Amygdala (tissue), 56 donors: ENCODE data around the gene MPDU1.
"Not testable (repeated sequence)": the region's sequence is repeated elsewhere in the genome, so short reads cannot be mapped to it uniquely, and the experiment has no call there.

Source experiments
- DNase-seq, 56 donors: peaks; one replicate each; lab custom pipeline; 2025; lab: John Stamatoyannopoulos, UW

The MPDU1 gene

GRCh38 chr17:7579001-7579833 lies 4.4 kb upstream of the MPDU1 start, which contains the start of gene CD68:
Gene CD68, plus strand, starts transcription at chr17:7579638. Its CDS starts 40 bp downstream, at chr17:7579678.
- peak in 21 of 56 donors; percentile 17 to 67 (median 49) for DNase-seq

DNA sequence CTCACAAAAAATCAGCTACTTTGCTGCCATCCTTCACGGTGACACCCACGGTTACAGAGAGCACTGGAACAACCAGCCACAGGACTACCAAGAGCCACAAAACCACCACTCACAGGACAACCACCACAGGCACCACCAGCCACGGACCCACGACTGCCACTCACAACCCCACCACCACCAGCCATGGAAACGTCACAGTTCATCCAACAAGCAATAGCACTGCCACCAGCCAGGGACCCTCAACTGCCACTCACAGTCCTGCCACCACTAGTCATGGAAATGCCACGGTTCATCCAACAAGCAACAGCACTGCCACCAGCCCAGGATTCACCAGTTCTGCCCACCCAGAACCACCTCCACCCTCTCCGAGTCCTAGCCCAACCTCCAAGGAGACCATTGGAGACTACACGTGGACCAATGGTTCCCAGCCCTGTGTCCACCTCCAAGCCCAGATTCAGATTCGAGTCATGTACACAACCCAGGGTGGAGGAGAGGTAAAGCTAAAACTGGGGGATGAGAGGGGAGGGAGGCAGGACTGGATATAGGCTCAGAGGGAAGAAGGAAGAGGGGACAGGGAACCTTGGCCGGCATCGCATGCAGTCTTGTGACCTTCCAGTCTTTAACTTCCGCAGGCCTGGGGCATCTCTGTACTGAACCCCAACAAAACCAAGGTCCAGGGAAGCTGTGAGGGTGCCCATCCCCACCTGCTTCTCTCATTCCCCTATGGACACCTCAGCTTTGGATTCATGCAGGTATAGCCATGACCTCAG lies 3.6 kb upstream of the MPDU1 start:
- peak in 1 of 56 donors; percentile 20 for DNase-seq

- DNase-seq = no peak
Measured at GRCh38 chr17:7580604-7581575, 2.8 kb upstream of the MPDU1 start.

GRCh38 chr17:7582396-7583252 lies 1.0 kb upstream of the MPDU1 start:
- DNase-seq = no peak

DNA sequence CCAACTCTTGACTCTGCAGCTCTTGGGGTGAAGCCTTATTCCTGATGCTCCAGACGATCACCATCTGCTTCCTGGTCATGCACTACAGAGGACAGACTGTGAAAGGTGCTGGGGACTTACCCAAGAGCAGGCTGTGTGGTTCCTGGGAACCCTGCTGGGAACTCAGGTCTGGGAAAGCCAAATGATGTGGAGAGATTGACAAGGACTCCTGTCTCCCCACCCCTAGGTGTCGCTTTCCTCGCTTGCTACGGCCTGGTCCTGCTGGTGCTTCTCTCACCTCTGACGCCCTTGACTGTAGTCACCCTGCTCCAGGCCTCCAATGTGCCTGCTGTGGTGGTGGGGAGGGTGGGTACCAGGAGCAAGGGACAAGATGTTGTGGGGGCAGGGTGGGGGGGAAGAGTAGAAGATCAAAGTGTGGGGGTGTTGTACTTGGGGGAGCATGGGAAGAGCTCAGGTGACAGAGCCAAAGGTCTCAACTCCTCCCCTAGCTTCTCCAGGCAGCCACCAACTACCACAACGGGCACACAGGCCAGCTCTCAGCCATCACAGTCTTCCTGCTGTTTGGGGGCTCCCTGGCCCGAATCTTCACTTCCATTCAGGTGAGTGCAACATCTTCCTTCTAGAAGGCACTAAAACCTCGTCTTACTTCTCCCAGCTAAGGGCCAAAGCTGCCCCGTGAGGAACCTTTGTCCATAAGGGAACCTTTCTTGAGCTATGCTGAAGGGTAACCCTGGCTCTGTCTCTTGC lies 3.2 kb downstream of the MPDU1 start:
- no peak for DNase-seq

GRCh38 chr17:7587420-7588151 lies 3.9 kb downstream of the MPDU1 start:
- no peak for DNase-seq

DNA sequence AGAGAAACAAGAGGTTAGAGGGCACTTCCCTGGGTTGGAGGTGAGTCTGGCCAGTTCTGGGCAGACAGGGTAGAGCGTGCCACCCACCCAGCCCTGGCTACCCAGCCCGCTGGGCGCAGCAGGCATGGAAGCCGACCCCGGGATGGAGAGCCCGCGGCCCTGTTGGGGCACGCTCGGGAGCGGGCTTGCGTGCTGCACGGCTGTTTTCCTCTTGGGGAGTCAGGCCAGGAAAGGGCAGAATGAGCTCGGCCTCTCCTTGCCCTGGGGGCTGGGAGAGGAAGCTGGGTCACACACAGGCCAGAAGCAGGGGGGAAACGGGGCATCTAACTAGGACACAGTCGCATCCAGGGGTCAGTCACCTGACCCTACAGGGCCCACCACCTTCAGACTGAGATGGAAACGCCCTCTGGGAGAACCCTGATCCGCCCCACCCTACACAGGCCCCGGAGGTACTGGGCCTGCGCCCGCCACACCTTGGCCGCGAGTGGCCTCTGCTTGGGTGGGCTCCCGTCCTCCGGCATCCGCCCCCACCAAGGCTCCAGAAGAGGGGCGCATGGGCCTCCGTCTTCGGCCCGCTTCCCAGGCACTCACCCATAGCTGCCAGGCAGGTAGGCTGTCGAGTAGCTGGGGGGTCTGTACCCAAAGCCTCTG lies 5.0 kb downstream of the MPDU1 start:
- DNase-seq = no peak

DNA sequence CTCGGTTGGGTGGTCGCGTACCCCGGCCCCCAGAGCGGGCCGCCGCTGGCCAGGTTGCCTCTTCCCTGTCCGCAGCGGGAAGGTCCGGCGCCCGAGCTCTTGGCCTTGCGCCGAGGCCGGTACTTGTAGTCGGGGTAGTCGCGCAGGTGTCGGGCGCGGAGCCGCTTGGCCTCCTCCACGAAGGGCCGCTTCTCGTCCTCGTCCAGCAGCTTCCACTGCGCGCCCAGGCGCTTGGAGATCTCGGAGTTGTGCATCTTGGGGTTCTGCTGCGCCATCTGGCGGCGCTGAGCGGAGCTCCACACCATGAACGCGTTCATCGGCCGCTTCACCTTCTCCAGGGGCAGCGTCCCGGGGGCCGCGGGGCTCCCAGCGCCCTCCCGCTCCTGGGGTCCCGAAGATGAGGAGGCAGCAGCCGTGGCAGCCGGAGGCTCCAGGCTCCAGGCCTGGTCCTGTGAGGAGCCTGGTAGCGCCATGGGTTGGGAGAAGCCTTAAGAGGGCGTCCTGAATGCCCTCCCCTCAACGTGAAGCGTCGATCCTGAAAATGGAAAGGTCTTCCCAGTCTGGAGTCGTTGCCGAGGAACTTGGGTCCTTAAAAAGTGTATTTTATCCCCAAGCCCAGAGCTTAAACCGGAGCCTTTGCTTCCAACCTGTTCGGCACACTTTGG lies 5.7 kb downstream of the MPDU1 start:
- peak in 49 of 56 donors; percentile 29 to 90 (median 64) for DNase-seq

DNA sequence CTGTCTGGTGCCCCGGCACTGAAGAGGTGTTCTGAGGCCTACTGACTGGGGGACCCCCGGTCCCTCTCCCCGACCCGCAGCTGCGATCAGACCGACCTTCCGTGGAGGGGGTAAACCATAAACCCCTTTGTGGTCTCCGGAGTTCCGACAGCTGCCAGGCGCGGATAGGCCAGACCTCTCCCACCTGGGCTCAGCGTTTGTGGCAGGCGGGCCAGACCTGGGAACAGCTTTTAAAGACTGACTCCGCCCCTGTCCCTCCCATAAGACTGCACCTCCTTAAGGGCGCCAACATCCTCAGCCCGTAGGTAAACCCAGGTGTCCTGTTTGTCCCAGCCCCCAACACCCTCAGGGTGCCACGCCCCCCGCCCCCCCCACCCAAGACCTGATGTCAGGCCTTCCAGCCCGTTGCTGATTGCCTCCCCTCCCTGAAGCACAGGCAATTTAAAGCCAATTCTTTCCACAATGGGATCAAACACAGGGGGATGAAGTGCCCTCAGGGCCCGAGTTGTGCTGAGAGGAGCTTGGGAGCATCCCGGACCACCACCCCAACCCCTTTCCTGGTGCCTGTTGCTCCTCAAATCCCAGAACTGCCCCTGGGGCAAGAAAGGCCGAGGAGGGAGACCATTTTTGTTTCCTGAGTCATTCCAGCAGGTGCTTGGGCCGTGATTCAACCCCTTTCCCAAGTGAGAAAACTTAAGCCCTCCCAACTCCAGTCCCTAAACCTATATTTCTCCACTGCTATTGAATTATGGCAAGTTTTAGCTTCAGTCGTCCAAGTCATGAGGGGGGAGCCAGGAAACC lies 6.4 kb downstream of the MPDU1 start, which contains the start of gene SOX15:
Gene SOX15 (minus strand): TSS at position 204 of the 801 bp plus-strand sequence. CDS start 418 bp downstream, outside the sequence.
- DNase-seq = no peak

- no peak for DNase-seq
Measured at GRCh38 chr17:7590743-7591142, 7.1 kb downstream of the MPDU1 start.

- no peak for DNase-seq
Measured at GRCh38 chr17:7591596-7591995, 7.9 kb downstream of the MPDU1 start.

- no peak for DNase-seq
Measured at GRCh38 chr17:7592422-7593021, 8.9 kb downstream of the MPDU1 start.

DNA sequence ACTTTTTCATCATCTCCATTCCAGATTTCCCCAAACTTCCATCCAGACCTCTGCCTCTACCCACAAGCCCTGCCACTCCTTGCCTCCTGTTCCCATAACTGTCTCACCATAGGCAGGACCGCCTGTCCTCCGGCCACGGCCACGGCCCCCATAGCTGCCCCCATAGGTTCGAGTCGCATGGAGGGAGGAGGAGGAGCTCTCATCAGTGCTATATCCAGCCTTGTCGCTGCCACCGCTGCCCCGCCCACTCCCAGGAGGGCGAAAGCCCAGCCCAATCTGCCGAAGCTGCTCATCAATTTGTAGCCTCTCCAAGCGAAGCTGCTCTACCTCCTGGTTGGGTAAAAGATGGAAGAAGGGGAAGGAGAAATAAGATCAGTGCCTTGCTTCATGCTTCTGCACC lies 9.6 kb downstream of the MPDU1 start:
- no peak for DNase-seq

- DNase-seq = not testable (repeated sequence)
Measured at GRCh38 chr17:7597561-7597960, 13.9 kb downstream of the MPDU1 start.

- no peak for DNase-seq
Measured at GRCh38 chr17:7606280-7606679, 22.6 kb downstream of the MPDU1 start.

DNA sequence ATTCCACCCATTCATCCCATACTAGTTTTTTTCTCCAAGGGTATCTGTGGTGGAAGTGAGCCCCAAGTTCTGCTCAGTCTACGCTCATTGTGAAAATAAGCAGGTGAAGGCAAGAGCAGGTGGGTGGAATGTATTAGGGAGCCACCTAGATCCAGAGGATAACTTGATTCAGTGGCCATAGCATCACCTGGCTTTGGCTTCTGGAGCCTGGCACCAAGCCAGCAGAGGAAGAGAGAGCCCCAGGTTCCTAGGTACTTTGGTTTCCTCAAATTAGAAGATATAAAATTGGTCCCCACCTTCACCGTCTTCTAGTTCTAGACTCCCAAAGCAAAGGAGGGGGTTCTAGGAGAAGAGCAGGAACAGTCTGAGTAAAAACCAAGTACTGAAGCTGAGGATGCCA lies 27.0 kb downstream of the MPDU1 start:
- no peak for DNase-seq
